ENCODE measurements around the gene ABCA2.

DNA sequence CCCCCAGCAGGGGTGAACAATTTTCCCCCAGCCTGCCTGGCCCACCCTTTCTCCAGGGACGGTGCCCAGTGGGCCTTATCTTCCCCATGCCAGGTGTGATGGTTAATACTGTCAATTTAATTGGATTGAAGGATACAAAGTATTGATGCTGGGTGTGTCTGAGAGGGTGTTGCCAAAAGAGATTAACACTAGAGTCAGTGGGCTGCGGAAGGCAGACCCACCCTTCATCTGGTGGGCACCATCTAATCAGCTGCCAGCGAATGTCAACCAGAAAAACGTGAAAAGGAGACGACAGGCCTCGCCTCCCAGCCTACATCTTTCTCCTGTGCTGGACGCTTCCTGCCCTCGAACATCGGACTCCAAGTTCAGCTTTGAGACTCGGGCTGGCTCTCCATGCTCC lies 9.4 kb upstream of the ABCA2 start:
- TF ChIP-seq CTCF (IDR thresholded peaks at IDR 0.05): no peak
- TF ChIP-seq POLR2A (IDR thresholded peaks at IDR 0.05): no peak
